Mesenchymal stem cell (in vitro differentiated cells and primary cell): Measurements from ENCODE around the gene ARID5A.

Source experiments
- DNase-seq: peaks from one replicate; pipeline ENCODE4 v3.0.0-alpha.2; 2013
- H2AFZ ChIP-seq: one replicate; pipeline ENCODE4 v1.6.1; 2013; ENCODE audit warnings: low read depth, mild to moderate bottlenecking, control low read depth, inconsistent platforms, low read length, moderate library complexity
- H2AK5ac ChIP-seq: 2 replicates; pipeline ENCODE4 v1.6.1; 2013; ENCODE audit warnings: low read length, moderate library complexity, mild to moderate bottlenecking, inconsistent platforms; ENCODE audit not compliant: severe bottlenecking
- H2BK120ac ChIP-seq: one replicate; pipeline ENCODE4 v1.6.1; 2013; ENCODE audit warnings: low read depth, mild to moderate bottlenecking, inconsistent platforms, low read length, moderate library complexity
- H2BK12ac ChIP-seq, 2 experiments: one replicate each; pipeline ENCODE4 v1.6.1; 2013; ENCODE audit warnings: inconsistent platforms in 2 of 2, low read length in 2 of 2, mild to moderate bottlenecking in 2 of 2, moderate library complexity in 2 of 2, control low read depth in 1 of 2
- H2BK15ac ChIP-seq: one replicate; pipeline ENCODE4 v1.6.1; 2013; ENCODE audit warnings: mild to moderate bottlenecking, low read depth, inconsistent platforms; ENCODE audit not compliant: poor library complexity, severe bottlenecking
- H2BK5ac ChIP-seq: 2 replicates; pipeline ENCODE4 v1.6.1; 2013; ENCODE audit warnings: low read depth, mild to moderate bottlenecking, low read length, control low read depth, inconsistent platforms; ENCODE audit not compliant: poor library complexity, severe bottlenecking
- H3K14ac ChIP-seq, 2 experiments: one replicate each; pipeline ENCODE4 v1.6.1; 2013; ENCODE audit warnings: inconsistent platforms in 2 of 2, low read length in 2 of 2, control low read depth in 1 of 2, mild to moderate bottlenecking in 1 of 2, moderate library complexity in 1 of 2
- H3K18ac ChIP-seq, 2 experiments: one replicate each; pipeline ENCODE4 v1.6.1; 2013; ENCODE audit warnings: inconsistent platforms in 2 of 2, low read length in 2 of 2, control low read depth in 1 of 2, low read depth in 1 of 2, mild to moderate bottlenecking in 1 of 2
- H3K23ac ChIP-seq, 2 experiments: one replicate each; pipeline ENCODE4 v1.6.1; 2013; ENCODE audit warnings: inconsistent platforms in 2 of 2, low read length in 2 of 2, mild to moderate bottlenecking in 2 of 2, moderate library complexity in 2 of 2, control low read depth in 1 of 2
- H3K27ac ChIP-seq: 2 replicates; pipeline ENCODE4 v1.5.1; 2013; ENCODE audit warnings: mild to moderate bottlenecking, moderate library complexity, low read length, control low read depth, inconsistent platforms; ENCODE audit not compliant: poor library complexity, severe bottlenecking
- H3K27me3 ChIP-seq, 2 experiments: 2 replicates each; pipeline versions ENCODE4 v1.6.1 to v1.7.0; 2013; ENCODE audit warnings: low read length in 2 of 2, mild to moderate bottlenecking in 2 of 2, moderate library complexity in 2 of 2, control low read depth in 1 of 2, inconsistent platforms in 1 of 2; ENCODE audit not compliant: control insufficient read depth in 1 of 2, insufficient read depth in 1 of 2
- H3K36me3 ChIP-seq, 2 experiments: 2 replicates each; pipeline versions ENCODE4 v1.6.1 to v1.7.0; 2013; ENCODE audit warnings: low read length in 2 of 2, control low read depth in 1 of 2, inconsistent platforms in 1 of 2, low read depth in 1 of 2, mild to moderate bottlenecking in 1 of 2; ENCODE audit not compliant: insufficient read depth in 2 of 2, control insufficient read depth in 1 of 2
- H3K4ac ChIP-seq, 2 experiments: one replicate each; pipeline ENCODE4 v1.6.1; 2013; ENCODE audit warnings: inconsistent platforms in 2 of 2, low read length in 2 of 2, mild to moderate bottlenecking in 2 of 2, moderate library complexity in 2 of 2, control low read depth in 1 of 2, low read depth in 1 of 2
- H3K4me1 ChIP-seq: 2 replicates; pipeline ENCODE4 v1.6.1; 2013; ENCODE audit warnings: low read depth, low read length, control low read depth; ENCODE audit not compliant: control insufficient read depth, insufficient read depth
- H3K4me2 ChIP-seq: 2 replicates; pipeline ENCODE4 v1.6.1; 2013; ENCODE audit warnings: low read length, mild to moderate bottlenecking, inconsistent platforms; ENCODE audit not compliant: poor library complexity, severe bottlenecking
- H3K4me3 ChIP-seq, 2 experiments: 2 replicates each; pipeline versions ENCODE4 v1.5.1 to v1.7.0; 2013; ENCODE audit warnings: low read length in 2 of 2, mild to moderate bottlenecking in 2 of 2, control low read depth in 1 of 2, low read depth in 1 of 2; ENCODE audit not compliant: insufficient read depth in 1 of 2
- H3K79me1 ChIP-seq: replicated peaks from 2 replicates; pipeline ENCODE4 v1.6.1; 2013; ENCODE audit warnings: mild to moderate bottlenecking, control low read depth, low read length, inconsistent platforms; ENCODE audit not compliant: poor library complexity, severe bottlenecking
- H3K9ac ChIP-seq: 2 replicates; pipeline ENCODE4 v1.7.0; 2013; ENCODE audit warnings: mild to moderate bottlenecking, low read length, moderate library complexity
- H3K9me3 ChIP-seq: 2 replicates; pipeline ENCODE4 v1.7.0; 2013; ENCODE audit warnings: mild to moderate bottlenecking, low read length; ENCODE audit not compliant: control insufficient read depth
- H4K8ac ChIP-seq: one replicate; pipeline ENCODE4 v1.6.1; 2013; ENCODE audit warnings: inconsistent platforms, mild to moderate bottlenecking, low read length, moderate library complexity
- H4K91ac ChIP-seq: one replicate; pipeline ENCODE4 v1.6.1; 2013; ENCODE audit warnings: mild to moderate bottlenecking, low read length, inconsistent platforms
- WGBS: methylation state at CpG from one replicate; pipeline ENCODE4 v1.1.7; 2013; ENCODE audit warnings: mixed read lengths; 5-methylcytosine and 5-hydroxymethylcytosine counted together

The ARID5A gene

DNA sequence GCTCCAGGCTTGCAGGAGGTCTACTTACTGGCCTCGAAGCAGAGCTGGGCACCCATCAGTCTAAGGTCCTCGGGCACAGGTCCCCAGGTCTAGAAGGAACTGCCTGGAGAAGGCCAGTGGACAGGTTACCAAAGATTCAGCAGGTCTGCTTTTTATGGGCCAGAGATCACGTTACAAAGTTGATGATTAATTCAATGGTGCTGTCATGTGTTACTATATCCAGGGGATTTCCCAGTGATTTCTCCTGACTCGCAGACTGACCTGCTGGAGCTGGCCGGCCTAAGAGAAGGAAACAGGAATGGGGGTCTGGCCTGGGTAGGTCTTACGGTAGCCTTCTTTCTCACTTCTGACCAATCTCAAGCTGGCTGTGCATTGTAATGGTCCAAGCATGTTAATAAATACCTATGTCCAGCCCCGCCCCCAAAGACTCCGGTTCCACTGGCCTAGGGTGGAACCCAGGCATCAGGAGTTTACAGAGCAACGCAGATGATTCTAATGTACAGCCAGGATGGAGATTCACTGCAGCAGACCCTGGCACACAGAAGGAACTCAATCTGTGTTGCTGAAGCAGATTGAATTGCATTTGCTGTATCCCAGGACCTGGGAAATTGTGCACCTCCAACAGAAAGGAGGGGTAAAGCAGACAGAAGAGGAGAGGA lies 31.2 kb upstream of the ARID5A start, which contains the start of gene NEURL3:
Gene NEURL3, minus strand, starts transcription at position 127 of the 659 bp plus-strand sequence. Its CDS starts 71 bp downstream, at position 56.
- H3K4me2 ChIP-seq, result peak within 1 kb of the TSS; percentile 38
- no peak within 1 kb of the TSS for H3K4me3 ChIP-seq
- DNase-seq, result peak; percentile 43
- H3K27ac ChIP-seq, result peak within 1 kb of the TSS; percentile 72
- peaks cover 0 to 3% of the 10 kb centered on the region in 2 experiments for H3K36me3 ChIP-seq
- H3K23ac ChIP-seq, result no peak within 1 kb of the TSS
- H2BK15ac ChIP-seq, result no peak within 1 kb of the TSS
- H2BK5ac ChIP-seq, result no peak within 1 kb of the TSS
- H3K4me1 ChIP-seq, result peaks cover 53% of the 10 kb centered on the region
- no peaks in the 10 kb centered on the region for H3K9me3 ChIP-seq
- no peak within 1 kb of the TSS for H2BK120ac ChIP-seq
- 81% methylated on average over 9 of the region's 9 CpGs for WGBS
- H4K91ac ChIP-seq, result no peak within 1 kb of the TSS
- peaks cover 12 to 49% of the 10 kb centered on the region in 2 experiments for H3K27me3 ChIP-seq
- H3K18ac ChIP-seq, result no peak within 1 kb of the TSS
- no peak within 1 kb of the TSS for H2BK12ac ChIP-seq
- no peak within 1 kb of the TSS for H3K9ac ChIP-seq
- H3K79me1 ChIP-seq, result no peaks in the 10 kb centered on the region
- H2AFZ ChIP-seq, result no peak within 1 kb of the TSS
- no peak within 1 kb of the TSS for H3K4ac ChIP-seq
- no peak within 1 kb of the TSS for H4K8ac ChIP-seq
- peak within 1 kb of the TSS; percentile 74 for H2AK5ac ChIP-seq
- no peak within 1 kb of the TSS for H3K14ac ChIP-seq

DNA sequence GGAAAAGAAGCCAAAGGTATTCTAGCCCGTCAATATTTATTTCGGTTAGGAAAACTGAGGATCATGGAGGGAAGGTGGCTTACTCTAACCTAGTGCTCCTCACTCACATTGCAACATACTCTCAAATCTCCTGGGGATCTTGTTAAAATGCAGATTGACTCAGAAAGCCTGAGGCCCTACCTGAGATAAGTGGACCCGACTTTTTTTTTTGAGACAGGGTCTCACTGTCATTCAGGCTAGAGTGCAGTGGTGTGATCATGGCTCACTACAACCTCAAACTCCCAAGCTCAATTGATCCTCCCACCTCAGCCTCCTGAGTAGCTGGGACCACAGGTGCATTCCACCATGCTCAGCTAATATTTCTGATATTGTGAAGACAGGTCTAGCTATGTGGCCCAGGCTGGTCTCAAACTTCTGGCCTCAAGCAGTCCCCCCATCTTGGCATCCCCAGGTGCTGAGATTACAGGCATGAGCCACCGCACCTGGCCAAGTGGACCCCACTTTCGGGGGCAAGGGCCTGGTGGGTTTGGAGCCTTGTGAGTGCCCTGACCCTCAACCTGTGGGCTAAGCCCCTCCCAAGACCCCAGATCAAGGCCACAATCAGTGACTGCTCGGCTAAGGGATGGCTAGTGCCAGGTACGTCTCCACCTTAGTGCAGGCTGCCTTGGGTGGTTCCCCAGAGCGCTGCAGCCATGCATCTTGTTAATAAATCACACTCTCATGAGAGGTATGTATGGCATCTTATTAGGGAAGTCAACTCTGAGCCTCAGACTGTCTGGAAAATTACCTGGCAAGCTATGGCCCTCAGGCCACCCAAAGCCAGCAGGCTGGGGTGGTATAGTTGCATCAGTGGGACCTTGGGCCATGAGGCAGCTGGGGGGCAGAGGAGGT lies 30.3 kb upstream of the ARID5A start:
- Histone ChIP-seq H3K36me3 (no peaks in the 10 kb centered on the region), H3K23ac (no peak overlapping the region)

DNA sequence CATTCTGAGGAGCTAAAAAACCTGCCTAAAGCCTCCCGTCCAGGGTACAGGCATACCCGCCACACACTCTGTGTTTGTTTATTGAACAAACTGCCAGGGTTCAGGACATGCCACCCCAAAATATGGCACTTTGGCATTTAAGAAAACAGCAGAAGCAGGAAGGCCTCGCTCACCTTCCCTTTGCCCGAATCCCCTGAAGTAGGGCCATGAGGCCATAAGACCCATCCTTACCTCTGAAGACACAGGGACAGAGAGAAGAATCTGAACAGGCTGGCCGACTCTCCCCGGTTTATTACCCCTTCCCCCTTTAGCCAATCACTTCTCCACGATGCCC lies 29.7 kb upstream of the ARID5A start:
- Histone ChIP-seq H2BK15ac (no peak overlapping the region), H3K4me2 (no peak overlapping the region), H3K79me1 (no peaks in the 10 kb centered on the region), H3K9ac (no peak overlapping the region), H2AK5ac (peak overlapping the region; percentile 42), H4K8ac (no peak overlapping the region), H2BK120ac (no peak overlapping the region), H2AFZ (no peak overlapping the region), H3K23ac (no peak overlapping the region), H3K4me1 (peaks cover 46% of the 10 kb centered on the region), H3K27me3 (peaks cover 23 to 49% of the 10 kb centered on the region in 2 experiments), H3K14ac (no peak overlapping the region), H2BK12ac (no peak overlapping the region), H3K4ac (no peak overlapping the region), H3K36me3 (no peaks in the 10 kb centered on the region), H3K4me3 (no peak overlapping the region), H3K9me3 (no peaks in the 10 kb centered on the region), H2BK5ac (no peak overlapping the region), H4K91ac (no peak overlapping the region), H3K18ac (no peak overlapping the region), H3K27ac (no peak overlapping the region)
- DNase-seq, result no peak
- 95% methylated on average over 6 of the region's 7 CpGs for WGBS

More for the DNA sequence above, 30.3 kb upstream of the ARID5A start:
- Histone ChIP-seq H3K79me1 (no peaks in the 10 kb centered on the region), H3K4me1 (peaks cover 53% of the 10 kb centered on the region), H3K27me3 (peaks cover 21 to 49% of the 10 kb centered on the region in 2 experiments), H3K4ac (no peak overlapping the region), H2AFZ (no peak overlapping the region), H2BK120ac (no peak overlapping the region), H3K27ac (peak overlapping the region; percentile 72), H3K18ac (no peak overlapping the region), H3K4me3 (no peak overlapping the region), H4K8ac (no peak overlapping the region), H2BK15ac (no peak overlapping the region), H3K9ac (no peak overlapping the region), H2BK12ac (no peak overlapping the region), H4K91ac (no peak overlapping the region), H3K4me2 (no peak overlapping the region), H2BK5ac (no peak overlapping the region), H2AK5ac (peak overlapping the region; percentile 41), H3K9me3 (no peaks in the 10 kb centered on the region), H3K14ac (no peak overlapping the region)
- DNase-seq, result no peak
- WGBS, result 87% methylated on average over 8 of the region's 8 CpGs

DNA sequence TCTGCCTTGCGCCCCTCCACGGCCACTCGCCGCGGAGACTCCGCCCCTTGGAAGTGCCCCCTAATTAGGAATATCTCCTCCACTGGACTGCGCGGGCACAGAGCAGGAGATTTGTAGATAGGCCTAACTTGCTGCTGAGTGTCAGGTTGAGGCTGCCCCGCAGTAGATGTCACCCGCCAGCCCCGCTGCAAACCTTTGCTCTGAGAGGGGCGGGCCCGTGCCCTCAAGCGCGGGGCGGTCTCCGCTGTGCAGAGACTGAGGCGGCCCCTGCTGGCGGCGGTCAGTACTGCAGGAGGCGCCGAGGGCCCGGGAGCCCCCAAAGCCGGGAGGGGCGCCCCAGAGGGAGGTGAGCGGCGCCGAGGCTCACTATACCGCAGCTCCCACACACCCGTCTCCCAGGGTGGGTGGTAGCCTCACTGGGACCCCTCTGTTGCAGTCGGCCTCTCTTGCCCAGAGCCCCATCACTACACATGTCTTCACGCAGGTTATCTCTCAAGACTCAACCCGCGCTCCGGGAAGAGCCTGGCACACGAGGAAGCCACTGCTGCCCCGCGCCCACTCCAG lies 28.5 kb upstream of the ARID5A start:
- 25% methylated on average over 38 of the region's 38 CpGs for WGBS
- DNase-seq, result peak; percentile 45
- Histone ChIP-seq H3K4ac (peak overlapping the region in 1 of 2 experiments; percentile 64), H2BK5ac (no peak overlapping the region), H3K27me3 (peaks cover 32 to 41% of the 10 kb centered on the region in 2 experiments), H3K27ac (no peak overlapping the region), H2BK12ac (no peak overlapping the region), H3K14ac (no peak overlapping the region), H3K23ac (no peak overlapping the region), H2BK120ac (no peak overlapping the region), H4K91ac (no peak overlapping the region), H3K36me3 (no peaks in the 10 kb centered on the region), H3K9ac (peak overlapping the region; percentile 56), H3K18ac (no peak overlapping the region), H3K9me3 (no peaks in the 10 kb centered on the region), H2BK15ac (no peak overlapping the region), H2AFZ (peak overlapping the region; percentile 6), H3K4me1 (peaks cover 39% of the 10 kb centered on the region), H4K8ac (no peak overlapping the region), H3K79me1 (no peaks in the 10 kb centered on the region), H3K4me2 (peak overlapping the region; percentile 31), H2AK5ac (no peak overlapping the region), H3K4me3 (peak overlapping the region in 1 of 2 experiments; percentile 75)
